22Rv1 (cell line): ENCODE measurements around the gene FLNA.

Experiments used
- H3K27ac ChIP-seq: fragments of 450-650 bp; 2 replicates; pipeline ENCODE4 v1.5.1; 2017
- CTCF ChIP-seq: fragments of 450-650 bp; IDR thresholded peaks from 2 replicates; pipeline ENCODE4 v1.5.1; 2017; ENCODE audit warnings: mild to moderate bottlenecking
- ZFX ChIP-seq: fragments of 450-650 bp; IDR thresholded peaks from 2 replicates; pipeline ENCODE4 v1.6.1; 2017; ENCODE audit warnings: antibody characterized with exemption, borderline replicate concordance

FLNA gene

DNA sequence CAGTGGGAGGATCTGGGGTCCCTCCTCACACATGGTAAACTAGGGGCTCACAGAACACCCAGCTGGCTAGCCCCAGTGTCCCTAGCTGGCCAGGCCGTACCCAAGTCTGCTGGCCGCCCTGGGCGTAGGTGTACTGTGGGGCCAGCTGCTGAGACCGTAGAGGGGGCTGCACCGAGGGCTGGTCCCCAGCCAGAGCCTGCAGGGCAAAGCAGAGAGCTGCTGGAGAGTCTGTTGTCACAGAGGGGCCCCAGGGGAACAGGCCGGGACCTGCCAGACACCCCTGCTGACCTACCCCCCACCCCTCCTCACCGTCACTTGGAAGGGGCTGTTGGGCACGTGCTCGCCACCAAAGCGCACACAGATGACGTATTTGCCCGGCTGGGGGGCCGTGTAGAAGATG lies 19.9 kb downstream of the FLNA start:
- TF ChIP-seq ZFX (no peak), CTCF (no peak)

DNA sequence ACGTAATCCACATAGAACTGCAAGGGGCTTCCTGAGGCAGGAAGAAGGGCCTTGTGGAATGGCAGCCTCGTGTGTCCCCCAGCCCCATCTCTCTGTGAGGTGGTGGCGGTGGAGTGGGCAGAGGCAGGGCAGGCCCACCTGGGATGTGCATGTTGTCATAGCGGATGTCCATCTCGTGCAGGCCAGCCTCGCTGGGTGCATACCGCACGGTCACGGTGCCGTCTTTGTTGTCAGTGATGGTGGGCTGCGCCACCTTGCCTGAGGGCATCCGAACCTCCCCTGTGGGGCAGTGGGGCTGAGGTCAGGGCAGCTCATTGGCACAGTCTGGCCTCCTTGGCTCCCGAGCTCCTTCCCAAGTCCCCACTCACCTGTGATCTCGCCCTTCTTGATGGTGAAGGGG lies 20.4 kb downstream of the FLNA start:
- TF ChIP-seq ZFX (no peak), CTCF (no peak)
- no peak overlapping the region for H3K27ac ChIP-seq

More for the DNA sequence above, 19.9 kb downstream of the FLNA start:
- no peak overlapping the region for H3K27ac ChIP-seq

- no peak for TF ChIP-seq ZFX
- no peak for TF ChIP-seq CTCF
- H3K27ac ChIP-seq = no peak overlapping the region
Measured at GRCh38 chrX:154353172-154353843, 21.1 kb downstream of the FLNA start.

- H3K27ac ChIP-seq = no peak overlapping the region
- no peak for TF ChIP-seq CTCF
- TF ChIP-seq ZFX = no peak
Measured at GRCh38 chrX:154352466-154352865, 22.0 kb downstream of the FLNA start.

DNA sequence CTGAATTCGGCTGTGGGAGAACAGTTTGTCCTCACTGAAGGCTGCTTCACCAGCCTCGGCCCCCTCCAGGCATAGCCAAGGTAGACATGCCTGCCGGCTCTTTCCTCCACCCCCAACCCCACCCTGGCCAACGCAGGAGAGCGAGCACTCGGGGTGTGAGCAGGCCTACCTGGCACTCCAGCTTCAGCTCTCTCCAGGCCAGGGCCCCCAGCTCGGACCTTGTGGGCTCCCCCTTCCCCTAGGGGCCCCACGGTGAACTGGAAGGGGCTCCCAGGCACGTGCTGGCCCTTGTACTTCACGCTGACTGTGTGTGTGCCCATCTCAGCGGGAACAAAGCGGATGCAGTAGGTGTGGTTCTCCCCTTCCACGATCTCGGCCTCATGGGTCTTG lies 22.4 kb downstream of the FLNA start:
- TF ChIP-seq ZFX = no peak
- no peak for TF ChIP-seq CTCF
- no peak overlapping the region for H3K27ac ChIP-seq

- TF ChIP-seq ZFX = no peak
- no peak for TF ChIP-seq CTCF
Measured at GRCh38 chrX:154351183-154352011, 23.0 kb downstream of the FLNA start.

DNA sequence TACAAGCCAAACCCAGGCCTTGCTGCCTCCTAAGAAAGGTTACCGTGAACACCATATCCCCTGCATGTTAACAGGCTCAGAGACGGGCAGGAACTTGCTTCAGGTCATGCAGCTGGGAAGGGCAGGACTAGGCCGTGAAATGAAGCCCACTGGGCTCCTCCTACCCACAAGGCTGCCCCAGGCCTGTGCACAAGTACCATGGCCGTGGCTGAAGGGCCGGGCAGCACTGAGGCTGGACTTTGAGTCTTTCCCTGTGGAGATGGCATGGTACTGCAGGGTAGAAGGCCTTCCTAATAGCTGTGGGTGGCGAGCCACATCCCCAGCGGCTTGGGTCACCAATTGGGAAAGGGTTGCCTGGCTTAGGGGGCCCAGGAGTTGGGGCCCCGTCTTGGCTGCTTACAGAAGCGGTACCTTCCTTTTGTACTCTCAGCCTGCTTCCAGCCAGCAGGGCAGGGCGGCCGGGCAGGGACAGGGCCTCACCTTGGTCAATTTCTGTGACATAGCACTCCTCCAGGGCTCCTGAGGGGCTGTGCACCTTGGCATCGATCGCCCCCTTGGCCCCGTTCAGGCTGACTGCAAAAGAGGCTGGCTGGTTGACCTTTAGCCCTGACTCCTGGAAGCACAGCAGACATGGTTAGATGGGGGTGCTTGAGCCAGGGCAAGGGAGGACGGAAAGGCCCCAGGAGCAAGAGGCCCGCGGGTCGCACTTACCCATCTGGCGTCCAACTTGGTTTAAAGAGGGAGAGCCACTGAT lies 23.8 kb downstream of the FLNA start:
- TF ChIP-seq ZFX = no peak
- TF ChIP-seq CTCF = no peak
- H3K27ac ChIP-seq = no peak overlapping the region

More at GRCh38 chrX:154351183-154352011, 23.0 kb downstream of the FLNA start:
- H3K27ac ChIP-seq = no peak overlapping the region
